Measurements from ENCODE around the gene POLR2L.

POLR2L gene

GRCh38 chr11:859394-860131 lies 17.2 kb upstream of the POLR2L start:
- no peak overlapping the region for H3K9ac ChIP-seq (ENCODE audit: low read length)
- no peak overlapping the region for H3K27ac ChIP-seq (ENCODE audit: low read depth, low read length)

GRCh38 chr11:858762-859339 lies 16.5 kb upstream of the POLR2L start:
- Histone ChIP-seq H3F3A (ENCODE audit: insufficient read depth) (no peaks in the 10 kb centered on the region), H3K9me2 (replicated peaks; ENCODE audit: insufficient read depth, low read length) (no peaks in the 10 kb centered on the region), H3K27me3 (ENCODE audit: low read length) (no peaks in the 10 kb centered on the region), H3K9ac (ENCODE audit: low read length) (no peak overlapping the region), H3K79me2 (ENCODE audit: insufficient read depth, low read length) (no peaks in the 10 kb centered on the region), H3K36me3 (ENCODE audit: low read length) (no peaks in the 10 kb centered on the region), H4K20me1 (ENCODE audit: low read depth, low read length) (no peaks in the 10 kb centered on the region), H2AFZ (ENCODE audit: low read depth, low read length, severe bottlenecking) (no peak overlapping the region), H3K4me2 (ENCODE audit: low read depth, low read length, poor library complexity, severe bottlenecking) (no peak overlapping the region), H3K4me3 (ENCODE audit: insufficient read depth, low read length, poor library complexity, severe bottlenecking) (no peak overlapping the region), H3K9me3 (ENCODE audit: insufficient read depth, low read length) (no peaks in the 10 kb centered on the region), H3K27ac (ENCODE audit: low read depth, low read length) (no peak overlapping the region)
- TF ChIP-seq CTCF (IDR thresholded peaks at IDR 0.05; ENCODE audit: insufficient read depth, low read length, poor library complexity, severe bottlenecking) (no peak), EZH2phosphoT487 (conservative IDR thresholded peaks at IDR 0.05; ENCODE audit: low read length) (no peak)

More at GRCh38 chr11:859394-860131, 17.2 kb upstream of the POLR2L start:
- Histone ChIP-seq H3K9me3 (ENCODE audit: insufficient read depth, low read length) (no peaks in the 10 kb centered on the region), H3K27me3 (ENCODE audit: low read length) (no peaks in the 10 kb centered on the region), H2AFZ (ENCODE audit: low read depth, low read length, severe bottlenecking) (no peak overlapping the region), H3F3A (ENCODE audit: insufficient read depth) (no peaks in the 10 kb centered on the region), H4K20me1 (ENCODE audit: low read depth, low read length) (no peaks in the 10 kb centered on the region), H3K9me2 (replicated peaks; ENCODE audit: insufficient read depth, low read length) (no peaks in the 10 kb centered on the region), H3K36me3 (ENCODE audit: low read length) (no peaks in the 10 kb centered on the region), H3K4me2 (ENCODE audit: low read depth, low read length, poor library complexity, severe bottlenecking) (no peak overlapping the region), H3K4me3 (ENCODE audit: insufficient read depth, low read length, poor library complexity, severe bottlenecking) (no peak overlapping the region), H3K79me2 (ENCODE audit: insufficient read depth, low read length) (no peaks in the 10 kb centered on the region)
- TF ChIP-seq EZH2phosphoT487 (conservative IDR thresholded peaks at IDR 0.05; ENCODE audit: low read length) (no peak), CTCF (IDR thresholded peaks at IDR 0.05; ENCODE audit: insufficient read depth, low read length, poor library complexity, severe bottlenecking) (no peak)

- TF ChIP-seq CTCF (IDR thresholded peaks at IDR 0.05; ENCODE audit: insufficient read depth, low read length, poor library complexity, severe bottlenecking): no peak
- TF ChIP-seq EZH2phosphoT487 (conservative IDR thresholded peaks at IDR 0.05; ENCODE audit: low read length): no peak
- Histone ChIP-seq H3F3A (ENCODE audit: insufficient read depth) (no peaks in the 10 kb centered on the region), H3K79me2 (ENCODE audit: insufficient read depth, low read length) (no peaks in the 10 kb centered on the region), H2AFZ (ENCODE audit: low read depth, low read length, severe bottlenecking) (no peak overlapping the region), H3K27ac (ENCODE audit: low read depth, low read length) (no peak overlapping the region), H3K9me2 (replicated peaks; ENCODE audit: insufficient read depth, low read length) (no peaks in the 10 kb centered on the region), H3K27me3 (ENCODE audit: low read length) (no peaks in the 10 kb centered on the region), H3K4me2 (ENCODE audit: low read depth, low read length, poor library complexity, severe bottlenecking) (no peak overlapping the region), H3K4me3 (ENCODE audit: insufficient read depth, low read length, poor library complexity, severe bottlenecking) (no peak overlapping the region), H3K9me3 (ENCODE audit: insufficient read depth, low read length) (no peaks in the 10 kb centered on the region), H3K9ac (ENCODE audit: low read length) (no peak overlapping the region), H4K20me1 (ENCODE audit: low read depth, low read length) (no peaks in the 10 kb centered on the region), H3K36me3 (ENCODE audit: low read length) (no peaks in the 10 kb centered on the region)
Observed at GRCh38 chr11:858053-858761, 15.9 kb upstream of the POLR2L start.
